GM19395 (cell line): ENCODE measurements around the gene CADM2.
"Not testable (repeated sequence)": the region's sequence is repeated elsewhere in the genome, so short reads cannot be mapped to it uniquely, and the experiment has no call there.

Experiments used
- ATAC-seq: cut with Tn5 transposase; IDR thresholded peaks from one replicate; pipeline ENCODE4 v1.9.1; 2021; ENCODE audit warnings: mild to moderate bottlenecking, moderate library complexity; ENCODE audit not compliant: unreplicated experiment

CADM2 gene

DNA sequence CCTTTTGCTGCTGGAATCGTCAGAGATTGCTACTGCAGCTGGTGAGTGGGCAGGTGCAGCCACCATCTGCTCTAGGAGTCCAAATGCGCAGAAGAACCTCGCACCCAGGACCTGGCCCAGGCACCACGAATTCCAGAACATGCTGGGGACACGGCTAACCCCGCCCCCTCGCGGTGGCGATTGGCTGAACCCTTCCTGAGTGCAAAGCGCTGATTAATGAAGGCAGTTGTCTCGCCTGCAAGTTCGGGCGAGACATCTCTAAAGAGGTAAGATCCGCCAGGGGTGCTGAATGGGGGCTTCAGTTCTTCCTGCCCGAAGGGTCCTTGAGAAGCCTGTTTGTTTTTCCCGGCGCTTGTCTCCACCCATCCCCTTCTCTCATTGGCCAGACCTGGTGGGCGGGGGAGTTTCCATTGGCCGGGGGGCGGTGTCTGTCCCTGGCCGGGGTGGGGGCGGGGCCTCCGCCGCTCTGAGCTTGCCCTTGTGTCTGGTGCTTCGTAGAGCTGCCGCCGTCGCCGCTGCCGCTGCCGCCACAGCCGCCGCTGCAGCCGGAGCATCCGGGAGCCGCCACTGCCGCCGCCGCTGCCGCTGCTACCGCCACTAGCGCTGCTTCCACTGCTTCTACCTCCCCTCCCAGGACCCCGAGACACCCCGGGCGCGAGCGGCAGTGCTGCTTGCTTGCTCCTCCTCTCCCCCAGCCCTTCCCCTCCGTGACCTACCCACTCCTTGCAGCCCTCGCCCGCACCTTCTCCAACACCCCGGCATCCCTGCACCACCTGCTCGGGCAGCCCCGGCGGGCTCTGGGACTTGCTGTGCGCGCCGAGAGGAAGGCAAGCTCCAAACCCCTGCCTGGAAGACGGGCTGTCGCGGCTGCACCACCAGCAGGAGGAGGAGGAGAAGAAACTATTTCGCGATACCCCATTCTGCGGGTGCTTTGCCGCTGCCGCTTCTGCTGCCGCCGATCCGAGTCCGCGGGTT is at the start of gene CADM2:
CADM2 (plus strand) TSS at position 495 of the 975 bp plus-strand sequence.
- ATAC-seq = peak; percentile 95

DNA sequence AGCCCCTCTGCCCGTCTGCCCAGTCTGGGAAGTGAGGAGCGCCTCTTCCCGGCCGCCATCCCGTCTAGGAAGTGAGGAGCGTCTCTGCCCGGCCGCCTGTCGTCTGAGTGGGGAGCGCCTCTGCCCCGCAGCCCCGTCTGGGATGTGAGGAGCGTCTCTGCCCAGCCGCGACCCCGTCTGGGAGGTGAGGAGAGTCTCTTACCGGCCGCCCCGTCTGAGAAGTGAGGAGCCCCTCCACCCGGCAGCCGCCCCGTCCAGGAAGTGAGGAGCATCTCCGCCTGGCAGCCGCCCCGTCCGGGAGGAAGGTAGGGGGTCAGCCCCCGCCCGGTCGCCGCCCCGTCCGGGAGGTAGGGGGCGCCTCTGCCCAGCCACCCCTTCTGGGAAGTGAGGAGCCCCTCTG is 40.2 kb upstream of the CADM2 start:
- not testable (repeated sequence) for ATAC-seq

DNA sequence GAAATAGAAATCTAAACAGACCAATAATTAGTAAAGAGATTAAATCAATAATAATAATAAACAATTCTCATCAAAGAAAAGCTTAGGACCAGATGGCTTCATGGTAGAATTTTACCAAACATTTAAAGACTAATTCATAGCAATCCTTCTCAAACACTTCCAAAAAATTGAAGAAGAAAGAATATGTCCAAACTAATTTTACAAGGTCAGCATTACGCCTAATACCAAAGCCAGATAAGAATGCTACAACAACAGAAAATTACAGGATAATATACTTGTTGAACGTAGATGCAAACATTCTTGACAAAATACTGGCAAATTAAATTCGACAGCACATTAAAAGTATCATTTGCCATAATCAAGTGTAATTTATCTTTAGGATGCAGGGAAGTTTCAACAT is 36.1 kb upstream of the CADM2 start:
- no peak for ATAC-seq

DNA sequence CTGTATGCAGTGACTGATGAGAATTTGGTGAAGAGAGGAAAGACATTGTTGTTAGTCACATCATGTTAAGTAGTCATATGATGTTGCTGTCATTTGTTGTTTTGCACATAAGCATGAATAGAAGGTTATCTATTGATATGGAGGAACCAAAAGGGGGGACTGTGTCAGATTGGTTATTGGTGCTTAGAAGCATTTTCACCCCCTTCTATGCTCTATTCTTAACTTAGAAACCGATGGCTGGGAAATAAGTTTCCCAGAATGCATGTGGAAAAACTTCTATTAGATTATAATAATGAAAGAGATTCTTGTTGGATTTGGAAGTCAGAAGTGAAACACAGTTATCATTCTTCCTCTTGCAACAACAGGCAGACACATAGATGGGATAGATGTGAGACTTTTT is 33.2 kb upstream of the CADM2 start:
- no peak for ATAC-seq

DNA sequence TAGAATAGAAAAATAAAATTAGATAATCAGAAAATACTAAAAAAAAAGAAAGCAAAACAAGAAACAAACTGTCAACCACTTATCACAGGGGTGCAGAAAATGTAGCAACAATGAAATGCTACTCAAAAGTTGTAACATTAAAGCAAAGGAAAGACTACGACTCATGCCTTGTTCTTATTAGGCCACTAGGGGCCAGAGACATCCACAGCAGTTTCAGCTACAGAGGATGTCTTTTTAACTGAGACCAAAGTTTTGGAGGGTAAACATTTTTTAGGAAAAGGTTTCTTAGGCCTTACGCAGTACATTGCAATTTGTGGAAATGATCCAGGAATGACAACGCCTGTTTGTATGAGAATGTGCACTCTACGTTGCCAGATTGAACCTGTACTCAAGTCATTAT is 15.4 kb upstream of the CADM2 start:
- ATAC-seq = no peak

DNA sequence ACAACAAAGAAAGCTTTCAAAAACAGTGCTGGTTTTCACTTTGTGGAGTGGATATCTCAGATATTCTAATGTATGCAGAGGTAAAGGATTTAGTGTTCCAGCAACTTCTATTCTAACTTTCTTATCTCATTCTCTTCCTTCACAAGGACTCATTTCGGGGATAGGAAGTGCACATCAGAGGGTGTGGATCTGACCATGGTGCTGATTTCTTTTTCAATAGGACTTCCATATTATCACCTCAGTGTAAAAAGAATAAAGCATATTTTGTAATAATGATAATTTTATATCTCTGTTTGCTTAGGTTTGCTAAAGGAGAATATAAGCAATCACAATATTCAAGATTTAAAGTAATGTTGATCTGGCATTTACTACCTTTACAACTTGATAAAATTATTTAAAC is 12.5 kb upstream of the CADM2 start:
- ATAC-seq = no peak

DNA sequence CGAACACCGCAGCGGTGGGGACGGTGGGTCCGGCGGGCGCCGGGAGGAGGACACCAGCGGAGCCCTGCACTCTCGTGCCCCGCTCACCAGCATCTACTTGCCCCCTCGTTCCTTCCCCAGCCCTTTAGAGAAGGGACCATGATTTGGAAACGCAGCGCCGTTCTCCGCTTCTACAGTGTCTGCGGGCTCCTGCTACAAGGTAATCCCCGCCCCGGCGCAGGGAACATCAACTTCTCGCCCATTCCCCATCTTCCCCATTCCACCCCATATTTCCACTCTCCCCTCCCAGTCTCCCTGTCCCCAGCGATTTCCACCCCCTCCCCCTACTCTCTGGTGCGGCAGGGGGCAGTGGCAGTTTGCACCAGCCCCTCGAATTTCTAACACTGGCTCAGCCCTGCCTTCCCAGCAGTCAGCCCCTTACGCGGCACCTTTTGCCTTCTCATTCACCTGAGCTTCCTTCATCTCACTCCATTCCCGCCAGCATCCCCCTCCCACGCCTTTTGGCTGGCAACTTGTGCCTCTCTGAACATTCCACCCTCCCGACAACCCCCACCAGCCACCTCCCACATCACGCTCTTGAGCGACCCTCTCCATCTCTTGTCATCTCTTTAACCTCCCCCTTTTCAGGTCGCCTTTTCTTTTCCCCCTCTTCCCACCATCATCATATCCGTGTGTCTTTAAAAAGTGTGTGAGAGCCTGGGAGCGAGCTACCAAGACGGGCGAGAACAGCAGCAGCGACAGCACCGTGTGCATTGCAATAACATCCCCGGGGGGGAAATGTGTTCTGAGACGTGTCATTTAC is 882 bp downstream of the CADM2 start:
- ATAC-seq = no peak

DNA sequence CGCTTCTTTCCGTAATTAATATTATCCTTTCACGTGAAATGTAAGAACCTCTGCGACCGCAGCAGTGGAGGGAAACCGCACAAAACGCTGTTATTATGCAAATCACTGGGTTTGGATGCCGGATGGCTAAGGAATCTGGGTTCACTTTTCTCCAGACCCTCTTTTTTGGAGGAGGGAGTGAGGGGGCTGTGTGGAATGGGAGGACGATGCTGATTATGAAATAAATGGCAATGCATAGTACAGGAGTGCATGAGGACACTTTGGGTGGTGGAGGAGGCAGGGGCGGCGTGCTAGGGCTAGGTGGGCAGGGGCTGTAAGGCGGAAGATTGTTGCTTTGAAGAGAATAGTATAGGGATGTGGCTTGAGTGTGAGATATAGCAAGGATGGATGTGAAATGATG is 1.8 kb downstream of the CADM2 start:
- ATAC-seq = no peak

DNA sequence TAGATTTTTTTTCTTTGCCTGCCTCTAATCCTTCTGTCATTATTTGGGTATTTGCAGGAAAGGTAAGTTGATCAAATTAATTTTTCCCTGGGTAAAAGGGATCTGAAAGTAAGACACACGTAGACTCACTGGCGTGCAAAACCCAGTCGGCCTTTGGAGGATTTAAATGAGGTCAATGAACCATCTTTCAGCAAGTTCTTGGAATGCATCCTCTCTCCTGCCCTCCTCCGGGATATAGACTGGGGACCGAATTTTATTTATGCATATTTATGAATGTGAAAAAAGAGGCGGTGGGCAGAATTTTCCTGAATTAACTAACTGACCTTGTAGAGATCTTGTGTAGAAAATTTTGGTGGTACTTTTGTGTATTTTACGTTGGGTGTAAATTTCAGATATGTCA is 2.2 kb downstream of the CADM2 start:
- no peak for ATAC-seq

DNA sequence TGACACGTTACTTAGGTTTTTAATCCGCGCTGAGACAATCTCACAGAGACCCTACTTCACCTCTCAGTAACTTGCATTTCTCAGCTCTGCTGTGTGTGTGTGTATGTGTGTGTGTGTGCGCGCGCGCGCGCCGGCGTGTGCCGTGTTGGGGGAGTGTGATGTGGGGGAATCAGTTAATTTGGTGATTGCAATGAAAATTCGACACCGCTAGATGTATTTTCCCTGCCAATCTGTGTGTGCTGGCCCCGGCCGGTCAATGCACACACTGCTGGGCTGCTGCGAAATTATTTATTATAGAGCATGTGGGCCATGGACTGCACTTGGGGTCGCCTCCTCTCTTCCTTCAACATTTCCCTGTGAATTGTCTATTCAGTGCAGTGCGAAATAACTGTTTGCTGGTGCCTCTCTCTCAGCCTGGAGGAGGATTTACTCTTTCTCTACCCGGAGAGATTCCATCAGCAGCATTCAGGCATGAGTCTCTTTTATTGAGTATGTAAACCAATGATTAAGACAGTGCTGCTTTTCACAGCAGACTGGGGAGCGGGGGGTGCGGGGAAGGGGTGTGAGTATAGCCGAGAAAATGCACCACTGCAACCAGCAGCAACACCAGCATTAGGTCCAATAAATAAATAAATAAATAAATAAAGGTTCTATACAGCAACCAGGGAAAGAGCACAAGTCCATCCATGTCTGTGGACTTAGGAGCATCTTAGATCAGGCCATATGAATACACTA is 2.9 kb downstream of the CADM2 start:
- ATAC-seq = no peak

DNA sequence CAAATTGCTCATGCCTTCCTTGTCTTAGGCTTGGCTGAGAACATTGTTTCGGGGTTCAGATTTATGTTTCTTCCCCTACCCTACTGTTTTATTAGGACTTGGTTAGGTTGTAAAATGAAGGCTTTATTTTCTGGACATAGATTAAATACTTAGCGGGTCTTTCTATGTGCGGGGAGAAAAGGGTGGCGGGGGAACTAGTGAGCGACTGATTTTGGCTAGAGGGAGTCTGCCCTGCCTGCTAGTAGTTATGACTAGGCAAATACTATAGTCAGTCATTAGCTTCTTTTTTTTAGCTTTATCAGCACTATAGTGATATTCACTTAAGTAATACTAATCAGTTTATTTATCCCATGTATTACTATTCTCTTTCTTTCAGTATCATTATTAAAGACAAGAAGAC is 3.6 kb downstream of the CADM2 start:
- ATAC-seq = no peak

DNA sequence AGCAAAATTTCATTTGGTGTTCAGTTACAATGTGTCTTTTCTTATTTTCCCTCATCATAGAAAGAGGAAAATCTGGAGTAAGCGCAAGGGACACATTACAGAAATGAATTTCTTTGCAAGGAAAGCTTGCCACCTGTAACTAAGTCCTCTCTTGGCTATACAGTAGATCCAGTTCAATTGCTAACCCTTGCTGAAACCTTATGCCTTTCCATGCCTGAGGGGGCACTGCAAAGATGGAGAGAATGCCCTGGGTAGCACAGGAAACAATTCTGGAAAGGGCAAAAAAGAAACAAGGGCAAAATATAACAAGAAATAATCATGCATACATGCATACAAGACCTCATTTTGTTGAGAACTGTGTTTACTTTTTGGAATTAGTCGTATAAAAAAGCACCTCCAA is 4.3 kb downstream of the CADM2 start:
- ATAC-seq = no peak

DNA sequence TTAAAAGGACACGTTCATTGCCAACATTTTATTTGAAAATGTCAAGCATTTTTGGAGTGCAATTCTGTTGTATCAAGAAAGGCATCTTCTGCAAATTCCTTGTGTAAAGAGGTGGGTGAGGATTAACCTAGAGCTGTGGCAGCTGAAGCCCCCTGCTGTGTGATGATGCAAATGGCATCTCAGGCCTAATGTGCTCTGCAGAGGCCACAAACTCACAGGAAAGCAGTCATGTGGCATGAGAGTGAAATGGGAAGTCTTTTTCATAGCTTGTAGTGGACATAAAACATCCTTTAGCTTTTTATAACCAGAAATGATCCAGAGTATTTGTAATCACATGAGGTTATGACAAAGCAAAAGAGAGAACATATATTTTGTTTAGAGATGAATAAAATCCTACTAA is 6.4 kb downstream of the CADM2 start:
- no peak for ATAC-seq

DNA sequence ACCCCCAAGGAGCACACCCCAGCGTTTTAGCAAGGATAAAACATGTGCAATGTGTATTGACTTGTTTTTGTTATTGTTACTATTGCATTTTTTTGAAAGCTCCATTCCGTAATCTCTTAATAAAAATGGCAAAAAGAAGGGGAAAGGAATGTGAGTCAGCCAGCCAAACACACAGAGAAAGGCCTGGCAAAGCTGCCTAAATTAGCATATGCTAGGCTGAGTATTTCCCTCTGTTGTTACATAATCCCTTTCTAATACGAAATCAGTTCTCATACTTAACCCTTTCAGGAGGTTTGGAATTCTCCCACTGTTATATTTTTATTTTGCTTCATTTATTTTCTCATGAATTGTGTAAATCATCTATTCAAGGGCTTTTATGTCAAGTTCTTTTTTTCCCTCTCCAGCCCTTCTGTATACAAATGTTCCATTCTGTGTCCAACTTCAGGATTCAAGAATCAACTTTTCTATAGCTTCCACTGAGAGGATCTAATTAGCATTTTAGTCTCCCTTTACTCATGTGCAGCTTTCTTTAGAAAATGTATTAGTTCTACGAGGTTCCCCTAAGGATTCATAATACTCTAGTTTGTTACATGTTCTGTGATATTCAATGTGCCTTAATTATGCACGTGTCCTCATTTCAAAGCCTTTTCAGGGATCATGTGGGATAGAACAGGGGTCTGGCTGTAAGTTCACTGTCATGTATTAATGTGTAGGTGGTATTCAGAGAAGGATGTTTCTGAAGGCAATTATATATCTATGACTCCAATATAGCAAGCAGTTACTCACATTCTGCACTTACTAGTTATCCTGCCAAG is 9.2 kb downstream of the CADM2 start:
- no peak for ATAC-seq

DNA sequence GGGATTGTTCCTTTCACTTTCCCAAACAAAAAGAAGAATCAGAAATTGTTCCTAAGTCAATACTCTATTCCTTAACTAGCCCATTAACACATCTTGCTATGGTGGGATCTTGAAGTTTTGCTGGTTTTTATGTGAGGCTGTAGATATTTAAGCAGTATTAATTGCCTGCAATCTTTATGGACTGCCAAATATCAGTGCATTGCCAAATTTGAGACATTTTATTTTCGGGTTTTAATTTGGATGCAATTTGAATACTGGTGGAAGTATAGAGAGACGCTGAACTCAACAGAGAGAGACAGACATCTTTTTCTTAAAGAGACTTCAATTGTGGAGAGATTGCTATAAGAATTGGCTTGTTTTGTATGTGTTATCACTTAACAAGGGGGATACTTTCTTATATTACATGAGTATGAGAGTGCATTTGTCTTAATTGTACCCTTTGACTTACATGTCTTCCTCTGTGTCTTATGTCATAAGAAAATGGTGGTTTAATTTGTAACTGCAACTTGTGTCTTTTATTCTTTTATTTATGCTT is 10.0 kb downstream of the CADM2 start:
- ATAC-seq = no peak

DNA sequence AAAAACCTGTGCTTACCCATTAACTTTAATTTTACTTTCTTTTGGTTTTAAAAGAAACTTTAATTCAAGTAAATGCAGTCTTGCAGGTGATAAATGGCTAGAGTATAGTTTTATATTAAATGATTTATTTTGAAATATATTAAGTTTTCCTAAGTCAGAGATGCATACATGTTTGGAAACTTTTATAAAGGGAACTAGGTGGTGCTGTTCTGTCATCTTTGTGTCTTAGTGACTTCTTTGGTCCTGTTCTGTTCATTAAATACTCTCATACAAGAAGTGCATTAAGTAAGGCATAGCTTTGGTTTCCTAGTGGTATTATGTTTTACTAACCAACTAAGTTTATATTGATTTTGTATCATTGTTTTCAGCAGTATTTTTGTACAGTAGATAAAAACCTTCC is 15.6 kb downstream of the CADM2 start:
- no peak for ATAC-seq

DNA sequence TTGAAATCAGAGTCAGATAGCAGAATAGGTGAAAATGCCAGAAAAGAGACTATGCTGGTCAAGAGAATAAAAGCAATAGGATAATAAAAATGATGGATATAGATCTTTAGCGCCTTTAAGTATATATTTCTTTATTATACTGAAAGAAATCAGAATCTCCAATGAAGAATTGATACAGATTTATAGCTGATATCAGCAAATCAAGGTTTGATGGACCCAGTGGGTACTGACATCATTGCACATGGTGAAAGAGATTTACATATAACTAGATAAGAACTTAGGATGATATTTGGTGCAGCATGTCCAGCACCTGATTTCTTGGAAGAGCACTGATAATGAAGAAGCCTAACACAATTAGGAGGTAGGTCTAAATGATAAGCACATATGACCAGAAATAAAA is 18.2 kb downstream of the CADM2 start:
- no peak for ATAC-seq

DNA sequence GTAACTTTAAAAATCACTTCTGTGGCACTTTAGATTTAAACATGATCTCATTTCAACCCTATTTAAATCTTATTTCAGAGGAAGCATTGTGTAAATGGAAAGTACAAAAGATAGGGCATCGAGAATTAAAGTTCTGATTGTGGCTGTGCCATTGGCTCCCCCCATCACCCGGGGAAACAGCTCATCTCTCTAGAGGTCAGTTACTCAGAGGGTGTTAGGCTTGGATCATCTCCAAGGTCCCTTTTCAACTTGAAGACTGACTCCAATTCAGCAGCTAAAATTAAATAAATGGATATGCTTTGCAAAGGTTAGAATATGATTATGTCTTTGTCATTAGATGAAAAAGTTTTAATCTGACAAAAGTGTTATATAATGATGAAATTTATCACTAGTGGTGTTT is 20.1 kb downstream of the CADM2 start:
- no peak for ATAC-seq

DNA sequence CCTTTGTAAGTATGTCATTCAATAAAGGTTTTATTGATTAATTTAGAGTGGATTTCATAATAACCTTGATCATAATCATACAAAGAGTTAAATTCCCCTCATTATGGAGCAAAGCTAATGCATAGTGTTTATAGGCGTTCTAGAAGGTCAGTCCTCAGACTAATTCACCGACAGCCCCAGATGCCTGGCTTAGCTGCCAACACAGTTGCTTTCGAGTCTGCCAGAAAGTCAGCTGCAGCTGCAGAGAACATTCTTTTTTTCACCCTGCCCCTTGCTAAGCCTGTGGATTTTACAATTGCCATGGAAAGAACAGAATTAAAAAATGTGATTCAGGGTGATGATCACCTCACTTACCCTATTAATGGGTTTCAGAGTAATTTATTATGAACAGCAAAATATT is 21.2 kb downstream of the CADM2 start:
- ATAC-seq = no peak

DNA sequence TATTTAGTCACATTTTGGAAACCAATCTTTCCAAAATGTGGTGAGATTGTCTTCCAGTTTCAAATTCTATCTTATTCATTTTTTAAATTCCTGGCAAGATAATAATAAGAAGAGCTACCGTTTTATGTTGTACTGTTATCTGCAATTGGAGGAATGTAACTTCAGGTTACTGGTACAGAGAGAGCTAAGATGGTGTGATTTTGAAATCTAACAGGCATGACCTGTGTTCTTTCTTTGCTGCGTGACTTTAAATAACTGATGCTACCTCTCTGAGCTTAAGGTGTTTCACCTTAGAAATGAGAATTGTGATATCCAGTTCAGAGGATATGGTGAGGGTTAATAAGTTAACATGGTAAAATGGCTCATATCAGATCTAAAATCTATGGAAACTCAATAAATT is 21.7 kb downstream of the CADM2 start:
- no peak for ATAC-seq
